Bronchial epithelial cell (primary cell): ENCODE results near the gene OR6X1. TPM values are rescaled to one million over a fixed set of nuclear protein-coding genes. Genes with fewer than 3 reads are reported as not detected.
A peak's percentile ranks its signal among the peaks of the same experiment; 100 is the strongest.

ENCODE experiments used
- DNase-seq: peaks from one replicate; pipeline ENCODE4 v3.0.0-alpha.2; 2010; ENCODE audit warnings: low read depth
- FAIRE-seq: peaks from 2 replicates; lab custom pipeline; 2011; peaks lifted over from hg19 to GRCh38; lab: Jason Lieb, UNC
- H3K27me3 ChIP-seq: 2 replicates; pipeline ENCODE4 v1.5.1; 2011; ENCODE audit warnings: low read length; ENCODE audit not compliant: control insufficient read depth, insufficient read depth
- H3K36me3 ChIP-seq: 2 replicates; pipeline ENCODE4 v1.5.1; 2011; ENCODE audit warnings: low read length; ENCODE audit not compliant: control insufficient read depth, insufficient read depth
- H3K4me3 ChIP-seq: 2 replicates; pipeline ENCODE4 v1.5.1; 2011; ENCODE audit warnings: mild to moderate bottlenecking, low read depth, low read length, control low read depth
- total RNA-seq: library from RNA; depleted of rRNA; stranded (reverse); fragments of >200 nt; gene quantifications from 2 replicates; pipeline ENCODE4 v1.2.1, GENCODE V29; 2014
- TF ChIP-seq, protein P1 (sequence below): IDR thresholded peaks from 2 replicates; pipeline ENCODE4 v1.5.1; 2011; ENCODE audit warnings: mild to moderate bottlenecking, moderate library complexity, low read length, control low read depth, inconsistent platforms; ENCODE audit not compliant: insufficient read depth, severe bottlenecking

The OR6X1 gene
- total RNA-seq, 1 donor from 2014 or later, result not detected

DNA sequence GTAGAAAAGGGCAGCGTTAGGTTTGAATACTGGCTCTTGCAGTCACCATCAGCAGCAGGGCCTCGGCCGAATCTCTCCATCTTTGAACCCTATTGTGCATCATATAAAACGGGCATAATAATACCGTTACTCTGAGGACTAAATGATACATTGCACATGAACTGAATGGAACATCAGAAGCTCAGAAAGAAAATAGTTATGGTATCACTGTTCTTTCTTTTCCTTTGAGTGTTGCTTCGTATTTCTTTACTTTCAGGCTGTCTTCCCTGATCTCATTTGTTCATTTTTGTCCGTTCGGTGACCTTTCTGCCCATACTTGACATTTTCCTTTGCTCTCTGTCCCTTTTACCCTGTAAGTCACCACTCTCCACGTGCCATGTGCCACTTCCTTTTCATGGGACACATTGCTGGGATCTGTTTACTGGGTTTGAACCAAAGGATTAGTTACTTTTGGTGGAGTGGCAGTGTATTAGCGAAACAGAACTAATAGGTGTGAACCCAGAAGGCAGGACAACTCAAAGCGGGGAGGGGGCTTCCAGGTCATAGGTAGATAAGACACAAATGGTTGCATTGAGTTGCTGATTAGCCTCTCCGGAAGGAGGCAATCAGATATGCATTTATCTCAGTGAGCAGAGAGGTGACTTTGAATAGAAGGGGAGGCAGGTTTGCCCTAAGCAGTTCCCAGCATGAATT lies 12.1 kb downstream of the OR6X1 start:
- peaks cover 9% of the 10 kb centered on the region for H3K36me3 ChIP-seq
- H3K27me3 ChIP-seq, result no peaks in the 10 kb centered on the region
- DNase-seq, result no peak
- FAIRE-seq, result no peak
- H3K4me3 ChIP-seq, result peak overlapping the region; percentile 96
- TF ChIP-seq, protein P1, sequence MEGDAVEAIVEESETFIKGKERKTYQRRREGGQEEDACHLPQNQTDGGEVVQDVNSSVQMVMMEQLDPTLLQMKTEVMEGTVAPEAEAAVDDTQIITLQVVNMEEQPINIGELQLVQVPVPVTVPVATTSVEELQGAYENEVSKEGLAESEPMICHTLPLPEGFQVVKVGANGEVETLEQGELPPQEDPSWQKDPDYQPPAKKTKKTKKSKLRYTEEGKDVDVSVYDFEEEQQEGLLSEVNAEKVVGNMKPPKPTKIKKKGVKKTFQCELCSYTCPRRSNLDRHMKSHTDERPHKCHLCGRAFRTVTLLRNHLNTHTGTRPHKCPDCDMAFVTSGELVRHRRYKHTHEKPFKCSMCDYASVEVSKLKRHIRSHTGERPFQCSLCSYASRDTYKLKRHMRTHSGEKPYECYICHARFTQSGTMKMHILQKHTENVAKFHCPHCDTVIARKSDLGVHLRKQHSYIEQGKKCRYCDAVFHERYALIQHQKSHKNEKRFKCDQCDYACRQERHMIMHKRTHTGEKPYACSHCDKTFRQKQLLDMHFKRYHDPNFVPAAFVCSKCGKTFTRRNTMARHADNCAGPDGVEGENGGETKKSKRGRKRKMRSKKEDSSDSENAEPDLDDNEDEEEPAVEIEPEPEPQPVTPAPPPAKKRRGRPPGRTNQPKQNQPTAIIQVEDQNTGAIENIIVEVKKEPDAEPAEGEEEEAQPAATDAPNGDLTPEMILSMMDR, result no peak

DNA sequence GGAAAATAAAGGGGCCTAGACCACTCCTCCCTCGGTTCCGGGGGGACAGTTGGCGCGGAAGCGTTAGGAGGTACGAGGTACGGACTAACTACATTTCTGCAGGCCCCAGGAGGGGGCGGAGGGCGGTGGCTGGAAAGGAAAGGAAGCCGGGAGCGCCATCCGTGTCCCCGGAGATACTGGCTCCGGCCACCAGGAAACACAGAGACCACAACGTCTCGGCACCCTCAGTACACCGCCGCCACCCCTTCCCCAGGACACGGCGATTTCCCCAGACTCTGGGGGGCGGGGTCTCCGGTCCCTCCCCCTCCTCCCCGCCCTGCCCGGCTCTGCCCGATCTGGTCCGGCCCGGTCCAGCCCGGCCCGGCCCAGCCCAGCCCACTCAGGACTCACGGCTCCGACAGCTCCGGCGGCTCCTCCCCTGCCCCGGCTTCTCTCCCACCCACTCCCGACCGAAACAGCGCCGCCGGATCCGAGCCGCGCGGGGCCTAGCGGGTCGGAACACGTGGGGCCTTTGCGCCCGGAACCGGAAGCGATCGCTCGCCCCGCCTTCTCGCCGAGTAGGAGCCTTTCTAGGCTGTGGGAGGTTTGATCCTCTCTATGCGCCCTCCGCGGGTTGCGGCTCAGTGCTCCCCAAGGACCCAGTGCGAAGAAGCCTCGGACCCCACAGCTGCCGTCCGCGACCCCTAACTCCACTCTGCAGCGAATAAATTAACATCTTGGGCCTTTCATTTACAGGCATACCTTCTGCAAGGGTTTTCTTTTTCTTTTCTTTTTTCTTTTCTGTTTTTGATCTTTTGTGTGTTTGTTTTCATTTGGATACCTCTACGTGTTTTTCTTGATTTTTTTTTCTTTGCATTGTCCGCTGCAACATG lies 12.9 kb downstream of the OR6X1 start, which contains the start of gene ZNF202:
Gene ZNF202, minus strand, starts transcription at position 502 of the 872 bp plus-strand sequence. CDS start 10,772 bp downstream, outside the sequence.
- FAIRE-seq (no peak), DNase-seq (peak; percentile 71)
- Histone ChIP-seq H3K27me3 (no peaks in the 10 kb centered on the region), H3K36me3 (peaks cover 9% of the 10 kb centered on the region), H3K4me3 (peak within 1 kb of the TSS; percentile 96)
- TF ChIP-seq, protein P1, result peak; percentile 10

DNA sequence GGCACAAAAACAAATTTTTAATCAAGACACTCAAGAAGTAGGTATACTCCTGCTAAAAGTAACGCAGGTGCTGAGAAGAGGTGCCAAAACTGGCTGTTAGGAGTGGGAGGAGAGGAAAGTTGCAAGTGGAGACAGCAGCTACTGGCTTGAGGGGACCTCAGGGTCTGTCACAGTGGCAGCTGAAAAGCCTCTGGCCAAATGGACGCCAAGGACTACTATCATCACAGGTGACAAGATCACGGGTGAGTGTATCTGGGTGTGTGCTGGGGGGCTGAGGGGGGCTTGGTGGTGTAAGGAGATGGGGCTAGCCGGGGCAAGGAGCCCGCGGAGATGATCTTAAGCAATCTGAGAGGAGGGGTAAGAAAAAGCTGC lies 13.5 kb downstream of the OR6X1 start:
- Histone ChIP-seq H3K4me3 (peak overlapping the region; percentile 96), H3K27me3 (no peaks in the 10 kb centered on the region), H3K36me3 (peaks cover 9% of the 10 kb centered on the region)
- DNase-seq (no peak), FAIRE-seq (no peak)
- TF ChIP-seq, protein P1, result no peak

DNA sequence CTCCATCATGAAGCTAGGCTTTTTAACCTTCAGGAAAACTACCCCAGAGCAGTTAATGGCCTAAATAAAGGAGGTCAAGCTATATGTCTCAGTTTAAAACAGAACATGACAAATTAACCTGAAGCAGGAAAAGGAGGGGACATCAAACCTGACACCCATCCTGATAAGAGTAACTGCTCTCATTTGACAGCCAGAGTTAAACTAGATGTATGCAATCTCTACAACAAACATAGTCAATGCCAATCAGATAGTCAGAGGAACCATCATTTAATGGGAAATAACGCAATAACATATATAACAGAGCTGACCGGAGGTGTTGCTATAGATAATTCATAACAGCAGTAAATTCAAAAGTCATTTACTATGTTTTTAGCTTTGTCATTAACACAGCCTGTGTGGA lies 15.9 kb downstream of the OR6X1 start:
- no peaks in the 10 kb centered on the region for H3K27me3 ChIP-seq
- H3K36me3 ChIP-seq, result peaks cover 9% of the 10 kb centered on the region
- TF ChIP-seq, protein P1, result no peak
- no peak for DNase-seq
- FAIRE-seq, result no peak
- no peak overlapping the region for H3K4me3 ChIP-seq

DNA sequence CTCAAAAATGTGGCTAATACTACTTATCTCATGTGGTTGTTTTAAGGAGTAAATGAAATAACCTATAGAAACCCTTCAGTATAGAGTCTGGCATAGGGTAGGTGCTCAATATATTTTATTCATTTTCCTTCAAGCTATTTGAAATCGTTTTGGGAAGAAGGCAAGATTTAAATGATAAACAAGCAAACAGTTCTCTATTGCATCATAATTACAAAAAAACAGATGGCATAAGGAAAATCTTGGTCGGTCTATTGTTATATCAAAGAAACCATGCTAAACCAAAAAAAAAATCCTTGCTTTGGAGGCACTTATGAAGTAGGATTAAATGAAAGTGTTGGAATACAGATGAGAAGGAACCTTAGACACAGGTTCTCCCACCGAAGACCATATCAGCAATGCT lies 17.5 kb downstream of the OR6X1 start:
- TF ChIP-seq, protein P1, result no peak
- no peak overlapping the region for H3K4me3 ChIP-seq
- no peak for DNase-seq
- no peak for FAIRE-seq
- H3K36me3 ChIP-seq, result peaks cover 9% of the 10 kb centered on the region
- no peaks in the 10 kb centered on the region for H3K27me3 ChIP-seq
